ENCODE results near the gene UBXN7.
A peak's percentile ranks its signal among the peaks of the same experiment; 100 is the strongest.
"Not testable (repeated sequence)": the region's sequence is repeated elsewhere in the genome, so short reads cannot be mapped to it uniquely, and the experiment has no call there.

UBXN7 gene, protein sequence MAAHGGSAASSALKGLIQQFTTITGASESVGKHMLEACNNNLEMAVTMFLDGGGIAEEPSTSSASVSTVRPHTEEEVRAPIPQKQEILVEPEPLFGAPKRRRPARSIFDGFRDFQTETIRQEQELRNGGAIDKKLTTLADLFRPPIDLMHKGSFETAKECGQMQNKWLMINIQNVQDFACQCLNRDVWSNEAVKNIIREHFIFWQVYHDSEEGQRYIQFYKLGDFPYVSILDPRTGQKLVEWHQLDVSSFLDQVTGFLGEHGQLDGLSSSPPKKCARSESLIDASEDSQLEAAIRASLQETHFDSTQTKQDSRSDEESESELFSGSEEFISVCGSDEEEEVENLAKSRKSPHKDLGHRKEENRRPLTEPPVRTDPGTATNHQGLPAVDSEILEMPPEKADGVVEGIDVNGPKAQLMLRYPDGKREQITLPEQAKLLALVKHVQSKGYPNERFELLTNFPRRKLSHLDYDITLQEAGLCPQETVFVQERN

DNA sequence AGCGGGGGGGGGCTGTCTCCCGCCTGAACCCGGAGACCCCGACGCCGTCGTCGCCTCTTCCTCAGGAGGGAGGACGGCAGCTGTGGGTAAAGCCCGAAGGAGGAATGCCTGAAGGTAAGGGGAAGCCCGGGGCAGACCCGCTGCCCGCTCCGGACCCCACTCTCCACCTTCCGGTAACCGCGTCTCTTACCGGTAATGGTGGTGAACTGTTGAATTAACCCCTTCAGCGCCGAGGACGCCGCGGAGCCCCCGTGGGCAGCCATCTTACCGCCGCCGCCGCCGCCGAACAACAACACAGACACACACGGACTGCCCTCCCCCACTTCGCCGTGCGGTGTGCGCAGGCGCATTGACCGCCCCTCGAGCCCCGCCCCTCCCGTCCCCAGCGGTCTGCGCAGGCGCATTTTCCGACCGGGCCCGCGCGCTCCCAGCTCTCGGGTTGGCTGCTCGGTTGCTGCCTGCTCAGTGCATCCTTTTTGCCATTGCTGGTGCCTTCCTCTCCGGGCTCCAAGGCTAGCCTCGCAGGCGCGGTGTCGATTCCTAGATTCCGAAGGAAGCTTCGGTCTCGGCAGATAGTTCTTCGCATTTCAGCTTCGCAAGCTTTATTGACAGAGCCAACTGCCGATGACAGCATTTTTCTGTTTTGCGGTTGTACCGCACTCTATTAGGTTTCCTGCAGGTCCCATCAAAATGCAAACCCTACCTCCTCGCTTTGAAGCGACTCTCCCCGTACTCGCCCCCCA lies at the start of gene UBXN7:
Gene UBXN7, minus strand, starts transcription at position 291 of the 743 bp plus-strand sequence. Its CDS starts 28 bp downstream, at position 263.
- peak; percentile 98 for DNase-seq

DNA sequence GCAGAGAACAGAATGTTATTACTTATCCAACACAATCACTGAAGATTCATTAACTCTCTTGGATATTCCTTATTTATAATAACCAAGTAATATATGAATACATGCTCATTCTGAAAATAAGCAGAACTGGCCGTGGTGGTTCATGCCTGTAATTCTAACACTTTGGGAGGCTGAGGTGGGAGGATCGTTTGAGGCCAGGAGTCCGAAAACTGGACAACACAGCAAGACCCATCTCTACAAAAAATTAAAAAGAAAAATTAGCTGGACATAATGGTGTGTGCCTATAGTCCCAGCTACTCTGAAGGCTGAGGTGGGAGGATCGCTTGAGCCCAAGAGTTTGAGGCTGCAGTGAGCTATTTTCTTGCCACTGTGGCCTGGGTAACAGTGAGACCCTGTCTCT lies 45.5 kb upstream of the UBXN7 start:
- DNase-seq = no peak

DNA sequence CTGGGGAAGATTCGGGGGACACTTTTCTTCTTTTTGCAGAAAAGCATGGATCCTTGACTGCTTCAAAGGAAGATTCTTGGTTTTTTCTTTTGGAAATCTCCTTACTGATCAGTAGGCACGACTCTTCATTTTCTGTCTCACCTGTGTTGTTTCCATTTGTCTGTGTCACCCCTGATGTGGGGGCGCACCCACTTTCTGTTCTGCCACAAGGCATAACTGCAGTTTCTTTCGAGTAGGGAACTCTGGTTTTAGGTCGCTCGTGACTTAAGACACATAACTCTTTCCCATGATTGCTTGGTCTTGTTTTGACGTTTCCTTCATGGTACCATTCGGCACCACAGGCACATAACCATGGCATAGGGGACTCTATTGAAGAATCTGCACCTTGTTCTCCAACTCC lies 40.1 kb upstream of the UBXN7 start:
- DNase-seq = no peak

DNA sequence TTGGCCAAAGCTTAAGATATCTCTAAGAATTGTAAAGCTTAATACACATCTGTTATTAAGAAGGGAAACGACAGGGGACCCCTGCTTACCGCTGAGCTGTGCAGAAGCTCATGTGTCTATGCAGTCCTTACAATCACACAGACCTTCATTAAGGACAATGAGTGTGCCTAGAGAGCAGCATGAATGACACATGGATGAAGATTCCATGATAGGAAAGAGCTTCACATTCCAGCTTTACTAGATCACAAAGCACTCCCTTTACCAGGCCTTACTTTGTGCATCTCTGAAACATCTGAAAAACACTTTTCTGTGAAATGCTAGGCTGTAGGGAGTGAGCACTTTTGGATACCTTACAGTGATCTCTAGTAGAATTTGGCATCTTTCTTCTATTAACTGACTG lies 39.3 kb upstream of the UBXN7 start:
- DNase-seq = no peak

- not testable (repeated sequence) for DNase-seq
Observed at GRCh38 chr3:196470182-196470581, 38.0 kb upstream of the UBXN7 start.

GRCh38 chr3:196463804-196464203 lies 31.6 kb upstream of the UBXN7 start:
- DNase-seq = no peak

GRCh38 chr3:196463478-196463756 lies 31.2 kb upstream of the UBXN7 start:
- no peak for DNase-seq

DNA sequence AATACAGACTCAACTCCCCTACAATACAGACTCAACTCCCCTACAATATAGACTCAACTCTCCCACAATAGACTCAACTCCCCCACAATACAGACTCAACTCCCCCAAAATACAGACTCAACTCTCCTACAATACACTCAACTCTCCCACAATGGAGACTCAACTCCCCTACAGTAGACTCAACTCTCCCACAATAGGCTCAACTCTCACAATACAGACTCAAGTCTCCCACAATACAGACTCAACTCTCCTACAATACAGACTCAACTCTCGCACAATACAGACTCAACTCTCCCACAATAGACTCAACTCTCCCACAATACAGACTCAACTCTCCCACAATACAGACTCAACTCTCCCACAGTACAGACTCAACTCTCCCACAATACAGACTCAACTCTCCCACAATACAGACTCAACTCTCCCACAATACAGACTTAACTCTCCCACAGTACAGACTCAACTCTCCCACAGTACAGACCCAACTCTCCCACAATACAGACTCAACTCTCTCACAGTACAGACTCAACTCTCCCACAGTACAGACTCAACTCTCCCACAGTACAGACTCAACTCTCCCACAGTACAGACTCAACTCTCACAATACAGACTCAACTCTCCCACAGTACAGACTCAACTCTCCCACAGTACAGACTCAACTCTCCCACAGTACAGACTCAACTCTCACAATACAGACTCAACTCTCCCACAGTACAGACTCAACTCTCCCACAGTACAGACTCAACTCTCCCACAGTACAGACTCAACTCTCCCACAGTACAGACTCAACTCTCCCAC lies 30.7 kb upstream of the UBXN7 start:
- not testable (repeated sequence) for DNase-seq

DNA sequence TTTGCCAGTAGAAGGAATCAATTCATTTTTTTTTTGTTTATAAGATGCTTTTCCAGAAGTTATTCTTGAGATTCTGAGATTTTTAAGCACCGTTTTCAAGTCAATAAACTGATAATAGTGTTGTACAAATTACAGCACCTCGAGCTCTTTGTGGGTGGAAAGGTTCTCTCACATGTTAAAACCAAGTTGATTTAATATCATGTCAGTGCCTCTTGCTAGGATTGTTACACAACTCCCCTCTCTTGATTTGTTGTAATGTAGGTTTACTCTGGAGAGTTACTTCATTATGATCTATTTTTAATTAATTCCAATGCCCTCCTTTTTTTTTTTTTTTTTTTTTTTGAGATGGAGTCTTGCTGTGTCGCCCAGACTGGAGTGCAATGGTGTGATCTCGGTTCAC lies 25.8 kb upstream of the UBXN7 start:
- DNase-seq = no peak

- DNase-seq = not testable (repeated sequence)
Observed at GRCh38 chr3:196457470-196457869, 25.2 kb upstream of the UBXN7 start.

DNA sequence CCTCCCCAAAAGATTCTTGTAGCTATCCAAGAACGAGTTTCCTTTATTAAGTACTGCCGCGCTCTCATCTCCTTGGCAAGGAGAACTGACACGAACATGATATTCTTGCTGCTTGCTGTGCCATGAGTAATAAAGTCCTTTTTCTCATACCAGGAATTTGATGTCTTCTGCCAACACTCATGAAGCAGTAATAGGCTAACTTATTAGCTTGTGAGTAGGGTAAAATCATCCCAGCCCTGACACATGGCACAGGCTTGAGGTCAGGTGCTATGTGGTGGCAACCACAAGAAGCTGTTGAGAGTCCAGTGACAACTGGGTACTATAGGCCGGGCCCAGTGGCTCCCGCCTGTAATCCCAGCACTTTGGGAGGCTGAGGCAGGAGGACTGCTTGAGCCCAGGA lies 22.7 kb upstream of the UBXN7 start:
- no peak for DNase-seq

DNA sequence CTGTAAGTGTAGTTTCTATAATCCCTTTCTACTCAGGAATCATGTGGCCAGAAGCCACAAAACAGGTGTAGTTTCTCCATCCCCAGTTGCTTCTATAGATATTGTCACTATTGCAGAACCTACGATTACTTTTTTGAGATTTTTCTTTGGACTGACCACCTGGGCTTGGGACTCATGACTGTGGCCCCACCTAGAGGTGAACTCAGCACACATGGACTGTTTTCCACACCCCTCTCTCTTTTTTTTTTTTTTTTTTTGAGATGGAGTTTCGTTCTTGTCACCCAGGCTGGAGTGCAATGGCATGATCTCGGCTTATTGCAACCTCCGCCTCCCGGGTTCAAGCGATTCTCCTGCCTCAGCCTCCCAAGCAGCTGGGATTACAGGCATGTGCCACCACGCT lies 13.2 kb upstream of the UBXN7 start:
- DNase-seq = not testable (repeated sequence)

GRCh38 chr3:196444500-196444894 lies 12.3 kb upstream of the UBXN7 start:
- DNase-seq = no peak

- no peak for DNase-seq
Observed at GRCh38 chr3:196440696-196441095, 8.5 kb upstream of the UBXN7 start.

- DNase-seq = no peak
Observed at GRCh38 chr3:196440041-196440537, 7.9 kb upstream of the UBXN7 start.

- peak; percentile 33 for DNase-seq
Observed at GRCh38 chr3:196431181-196432136, 768 bp downstream of the UBXN7 start.

- no peak for DNase-seq
Observed at GRCh38 chr3:196428041-196428440, 4.2 kb downstream of the UBXN7 start.

DNA sequence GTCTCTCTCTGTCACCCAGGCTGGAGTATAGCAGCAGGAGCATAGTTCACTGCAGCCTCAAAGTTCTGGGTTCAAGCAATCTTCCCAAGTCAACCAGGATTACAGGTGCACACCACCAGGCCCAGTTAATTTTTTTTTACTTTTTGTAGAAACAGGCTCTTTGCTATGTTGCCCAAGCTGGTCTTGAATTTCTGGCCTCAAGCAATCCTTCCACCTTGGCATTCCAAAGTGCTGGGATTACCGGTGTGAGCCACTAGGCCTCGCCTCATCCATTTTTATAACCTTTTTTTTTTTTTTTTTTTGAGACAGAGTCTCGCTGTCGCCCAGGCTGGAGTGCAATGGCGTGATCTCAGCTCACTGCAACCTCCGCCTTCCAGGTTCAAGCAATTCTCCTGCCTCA lies 7.8 kb downstream of the UBXN7 start:
- not testable (repeated sequence) for DNase-seq

GRCh38 chr3:196423044-196423781 lies 9.0 kb downstream of the UBXN7 start:
- DNase-seq = no peak

DNA sequence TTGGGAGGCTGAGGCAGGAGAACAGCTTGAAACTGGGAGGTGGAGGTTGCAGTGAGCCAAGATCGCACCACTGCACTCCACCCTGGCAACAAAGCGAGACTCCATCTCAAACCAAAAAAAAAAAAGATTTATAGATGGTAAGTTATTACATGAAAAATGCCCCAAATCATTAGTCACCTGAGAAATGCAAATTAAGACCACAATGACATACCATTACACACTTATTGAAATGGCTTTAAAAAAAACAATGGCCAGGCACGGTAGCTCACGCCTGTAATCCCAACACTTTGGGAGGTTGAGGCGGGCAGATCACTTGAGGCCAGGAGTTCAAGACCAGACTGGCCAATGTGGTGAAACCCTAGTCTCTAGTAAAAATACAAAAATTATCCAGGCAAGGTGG lies 10.6 kb downstream of the UBXN7 start:
- DNase-seq = not testable (repeated sequence)

GRCh38 chr3:196419386-196419785 lies 12.8 kb downstream of the UBXN7 start:
- DNase-seq = no peak

Data from activated CD4-positive, alpha-beta T cell treated with anti-CD3 and anti-CD28 coated beads, Interleukin-2, Interleukin-6, amounts not matched to agents 100 ng/mL and 50 ng/mL, durations not matched to agents 16 hours and 8 hours (primary cell).